Endometrium (tissue), 2 donors: ENCODE results near the gene ITGB6.

Experiments used
- FAIRE-seq: peaks from 2 replicates; lab custom pipeline; 2012; peaks lifted over from hg19 to GRCh38; lab: Jason Lieb, UNC
- donor health status: control.
- donor health status: control.

The ITGB6 gene

GRCh38 chr2:160050147-160050546, 149.9 kb downstream of the ITGB6 start:
- no peak for FAIRE-seq
